ENCODE results near the gene TBL1X.

The TBL1X gene

DNA sequence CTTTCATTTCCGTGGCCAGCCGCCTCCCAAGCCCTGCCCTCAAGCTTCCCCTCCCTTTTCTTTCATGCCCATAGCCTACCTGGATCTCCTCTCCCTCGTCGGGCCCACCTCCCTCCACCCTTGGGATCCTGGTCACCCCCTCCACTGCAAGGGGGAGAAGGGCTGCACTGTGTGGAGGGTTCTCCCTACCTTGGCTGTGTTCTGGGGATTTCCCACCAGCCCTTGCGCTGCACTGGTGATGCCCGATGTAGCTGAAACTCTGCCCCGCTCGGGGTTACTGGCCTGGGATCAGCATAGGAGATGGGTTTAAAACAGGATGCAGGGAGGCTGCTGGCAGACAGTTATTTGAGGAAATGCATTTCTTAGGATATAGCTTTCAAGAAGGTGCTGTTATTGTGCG is 128.9 kb downstream of the TBL1X start:
- no peak for DNase-seq

DNA sequence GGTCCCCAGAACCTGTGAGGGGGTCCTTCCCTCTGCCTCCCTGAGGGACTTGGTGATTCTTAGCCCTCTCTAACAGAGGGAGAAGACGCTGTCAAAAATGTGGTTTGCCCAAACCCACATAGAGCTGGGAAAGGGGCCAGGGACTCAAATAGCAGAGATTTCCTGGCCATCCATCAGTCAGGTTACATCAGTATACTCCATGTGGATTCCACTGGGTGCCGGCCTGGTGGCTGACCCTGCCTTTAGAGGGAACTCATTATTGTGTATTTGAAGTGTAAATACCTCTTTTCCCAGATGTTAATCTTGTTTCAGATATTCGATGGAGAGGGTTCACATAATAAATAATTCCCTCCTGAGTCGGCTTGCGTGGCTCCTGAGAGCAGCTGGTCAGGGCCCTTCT is 130.3 kb downstream of the TBL1X start:
- DNase-seq = no peak

DNA sequence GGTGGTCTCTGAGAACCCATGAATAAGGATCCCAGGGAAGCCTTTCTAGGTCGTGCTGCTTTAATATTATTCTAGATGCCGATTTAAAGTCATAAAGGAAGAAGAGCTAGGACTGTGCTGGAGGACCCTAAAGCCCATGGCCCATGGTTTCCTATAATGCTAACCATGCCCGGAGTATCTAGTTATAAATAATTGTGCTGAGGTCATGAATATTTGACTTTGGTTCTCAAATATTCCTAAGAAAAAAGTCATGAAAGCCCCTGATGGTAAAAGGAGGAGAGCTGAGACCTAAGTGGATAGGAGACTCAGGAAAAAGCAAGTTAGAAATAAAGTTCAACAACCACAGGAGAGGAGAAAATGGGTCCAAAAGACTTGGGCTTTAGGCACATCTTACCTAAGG is 132.0 kb downstream of the TBL1X start:
- no peak for DNase-seq

DNA sequence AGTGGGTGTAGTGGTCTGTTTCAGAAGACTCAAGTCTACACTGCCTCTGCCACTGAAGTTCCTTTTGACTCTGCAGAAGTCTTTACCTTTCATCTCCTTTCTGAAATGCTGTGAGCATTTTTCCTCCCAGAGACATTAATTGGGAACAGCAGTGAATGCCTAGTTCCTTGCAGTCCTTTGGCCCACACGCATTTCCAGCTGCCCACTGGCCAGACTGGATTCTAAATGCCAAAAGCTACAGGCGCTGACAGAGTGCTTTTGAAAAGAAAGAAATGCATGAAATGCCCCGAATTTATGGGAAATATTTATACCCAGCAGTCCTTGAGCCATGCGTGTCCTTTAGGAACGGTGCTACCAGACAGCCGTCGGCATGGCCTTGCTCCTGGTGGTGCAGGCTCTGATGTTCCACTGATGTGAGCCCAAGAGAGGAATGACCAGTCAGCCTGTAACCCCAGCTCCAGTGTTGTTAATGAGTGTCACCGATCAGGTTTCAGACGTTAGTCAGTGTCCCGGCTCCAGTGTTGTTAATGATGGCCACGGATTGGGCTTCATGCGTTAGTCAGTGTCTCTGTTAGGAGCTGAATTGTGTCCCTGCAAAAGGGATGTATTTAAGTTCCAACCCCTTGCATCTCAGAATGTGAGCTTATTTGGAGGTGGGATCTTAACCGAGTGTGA is 132.6 kb downstream of the TBL1X start:
- no peak for DNase-seq

DNA sequence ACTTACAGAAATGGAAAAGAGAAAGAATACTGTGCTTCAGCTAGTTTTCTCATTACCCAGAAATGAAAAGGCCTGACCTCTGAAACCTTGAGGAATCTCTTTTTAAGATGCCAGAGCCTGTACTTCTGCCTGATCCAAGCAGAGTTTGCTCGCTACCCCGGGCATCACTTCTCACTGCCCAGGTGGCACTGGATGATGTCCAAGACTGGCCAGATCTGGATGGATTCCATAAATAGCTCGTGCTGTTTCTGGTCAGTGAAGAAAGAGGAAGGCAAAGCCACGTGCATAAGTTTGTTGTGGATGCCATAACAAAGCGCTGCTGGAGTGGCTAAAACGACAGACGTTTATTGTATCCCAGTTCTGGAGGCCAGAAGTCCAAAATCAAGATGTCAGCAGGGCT is 133.5 kb downstream of the TBL1X start:
- DNase-seq = no peak

DNA sequence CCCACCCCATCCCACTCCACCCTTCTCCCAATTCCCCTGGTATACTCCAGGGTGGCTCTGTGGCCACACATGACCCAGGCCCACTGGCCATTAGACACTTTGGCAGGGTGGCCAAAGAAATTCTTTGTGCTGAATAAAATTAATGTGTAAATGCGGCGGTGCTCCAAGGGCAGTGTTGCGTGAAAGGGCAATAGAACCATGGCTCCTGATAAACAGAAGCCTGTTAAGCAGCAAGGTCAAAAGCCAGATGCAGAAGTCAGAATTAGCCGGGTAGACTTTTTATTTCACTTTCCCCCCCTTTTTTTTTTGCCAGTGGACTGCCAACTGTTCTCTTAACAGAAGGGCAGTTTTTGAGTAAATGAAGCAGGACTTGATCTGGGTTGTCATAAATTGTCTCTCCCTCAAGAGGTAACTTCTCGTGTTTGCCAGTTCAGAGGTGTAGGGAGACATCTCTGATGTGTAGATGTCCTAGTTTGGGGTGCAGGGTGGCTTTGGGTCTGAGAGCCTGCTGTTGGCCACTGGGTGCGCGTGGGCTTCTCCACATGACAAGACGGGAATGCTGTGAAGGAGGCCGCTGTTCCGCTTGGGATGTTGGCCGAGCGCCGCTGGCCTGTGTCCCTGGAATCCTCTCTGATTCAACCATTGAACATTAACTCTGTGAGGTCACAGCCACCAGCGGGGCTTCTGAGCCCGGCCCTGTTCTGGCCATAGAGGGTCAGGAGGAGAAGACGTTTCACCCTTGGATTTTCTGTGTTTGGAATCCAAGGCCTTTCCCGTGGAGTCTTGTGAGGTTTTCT is 139.5 kb downstream of the TBL1X start:
- no peak for DNase-seq

DNA sequence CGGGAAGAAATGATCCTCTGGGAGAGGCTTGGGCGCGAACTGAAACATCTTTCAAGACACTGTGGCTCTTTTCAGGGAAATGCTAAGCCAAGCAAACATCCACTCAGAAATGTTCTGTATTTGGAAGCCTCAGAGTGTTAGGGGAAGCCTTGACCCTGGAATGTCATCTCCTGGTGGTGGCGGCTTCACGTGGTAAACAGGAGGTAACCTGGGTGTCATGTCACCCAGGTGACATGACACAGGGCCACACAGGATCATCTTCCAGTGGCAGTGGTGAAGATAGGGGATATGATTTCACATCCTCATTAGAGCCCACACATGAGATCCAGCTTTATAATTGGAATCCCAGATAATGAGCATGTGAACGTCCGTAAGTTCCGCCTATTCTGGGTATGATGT is 140.0 kb downstream of the TBL1X start:
- DNase-seq = no peak

DNA sequence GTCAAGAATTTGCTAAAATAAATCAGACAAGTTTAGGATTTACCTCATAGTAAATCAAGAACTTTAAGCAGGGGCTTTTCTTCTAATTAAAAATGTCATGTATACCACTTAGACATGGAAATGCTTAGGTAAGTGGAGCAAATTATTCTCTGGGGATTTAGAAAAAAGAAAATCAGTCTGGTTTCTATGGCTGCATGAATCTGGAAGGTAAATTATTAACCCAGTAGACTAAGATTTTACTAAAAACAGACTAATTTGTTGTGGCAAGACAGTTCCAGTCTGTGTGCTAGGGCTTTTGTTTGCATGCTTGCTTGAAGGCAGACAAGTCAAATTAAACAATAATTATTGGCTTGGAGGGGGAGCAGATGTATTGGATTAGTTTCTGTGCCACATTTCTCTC is 140.6 kb downstream of the TBL1X start:
- no peak for DNase-seq

DNA sequence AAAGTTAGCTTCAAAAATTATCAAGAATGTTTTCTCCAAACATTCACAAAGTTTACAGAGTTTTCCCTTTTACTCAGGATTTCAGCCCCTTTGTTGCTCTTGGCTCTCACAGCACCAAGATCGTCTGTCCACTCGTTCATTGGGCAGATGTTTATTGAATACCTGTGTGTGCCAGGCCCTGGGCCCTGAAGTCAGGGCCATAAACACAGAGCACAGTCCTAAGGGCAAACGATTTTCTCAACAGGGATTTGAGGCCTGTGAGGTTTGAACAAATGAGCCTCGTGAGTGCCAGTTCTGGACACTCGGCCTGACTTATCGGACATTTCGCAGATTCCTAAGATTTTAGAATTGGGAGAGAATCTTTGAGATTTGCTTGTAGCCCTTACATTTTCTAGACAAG is 142.1 kb downstream of the TBL1X start:
- DNase-seq = no peak

DNA sequence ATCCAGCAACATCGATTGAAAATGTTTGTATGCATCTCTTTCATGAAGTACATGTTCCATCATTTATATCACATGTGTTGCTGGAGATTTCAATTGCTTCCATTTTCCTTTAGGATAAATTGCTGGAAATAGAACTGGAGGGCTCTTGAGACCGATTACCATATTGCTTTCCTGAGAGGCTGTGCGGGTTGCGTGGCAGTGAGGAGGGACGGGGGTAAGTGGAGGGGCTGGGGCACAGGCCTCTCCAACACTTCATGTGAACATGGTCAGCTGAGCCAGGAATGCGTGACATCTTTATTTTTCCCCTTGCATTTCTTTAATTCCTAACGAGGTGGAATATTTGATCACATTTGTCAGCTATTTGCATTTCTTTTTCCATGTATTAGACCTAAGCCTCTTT is 144.6 kb downstream of the TBL1X start:
- no peak for DNase-seq

DNA sequence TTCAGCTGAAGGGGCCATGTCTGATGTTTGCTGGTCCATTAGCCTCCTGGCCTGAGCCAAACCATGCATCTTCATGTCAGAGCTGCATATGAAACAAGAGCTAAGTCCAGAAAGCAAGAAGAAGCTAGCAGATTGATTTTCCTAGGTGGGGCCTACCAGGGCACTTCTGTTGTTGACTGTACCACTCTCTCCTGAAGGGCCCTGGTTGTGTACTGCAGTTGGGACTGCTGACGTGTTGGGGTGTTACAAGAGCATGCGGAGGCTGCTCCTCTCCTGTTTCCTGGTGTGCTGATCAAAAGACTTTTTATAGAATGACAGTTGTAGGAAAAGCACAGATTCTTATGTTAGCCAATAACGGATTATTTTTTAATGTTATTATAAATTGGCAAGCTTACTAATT is 145.1 kb downstream of the TBL1X start:
- DNase-seq = no peak

DNA sequence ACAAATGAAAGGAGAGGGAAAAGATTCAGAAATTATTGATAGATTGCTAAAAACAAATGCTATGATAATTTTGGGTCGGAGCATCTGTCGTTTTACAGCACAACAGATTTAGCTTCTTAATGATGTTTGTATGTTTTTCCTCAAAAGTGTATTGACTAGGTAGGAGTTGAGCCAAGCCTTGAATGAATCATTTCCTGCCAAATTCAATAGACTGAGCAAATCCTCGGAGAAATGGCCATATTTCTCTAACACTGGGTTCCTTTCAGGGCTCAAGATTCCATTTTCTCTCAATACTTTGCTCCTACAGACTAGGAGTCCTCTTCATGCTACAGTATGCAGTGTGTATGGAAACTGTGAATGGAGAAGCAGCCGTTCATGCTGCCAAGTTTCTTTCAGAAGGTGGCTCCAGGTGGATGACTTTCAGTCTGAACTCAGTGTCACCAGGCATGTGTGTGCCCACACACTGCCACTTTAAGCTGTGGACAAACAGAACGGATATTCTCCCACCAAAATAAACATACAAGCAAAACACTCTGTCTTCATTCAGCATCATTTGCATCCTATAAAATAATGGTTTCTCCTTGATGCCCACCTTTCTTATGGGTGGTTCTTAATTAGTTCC is 146.0 kb downstream of the TBL1X start:
- no peak for DNase-seq

DNA sequence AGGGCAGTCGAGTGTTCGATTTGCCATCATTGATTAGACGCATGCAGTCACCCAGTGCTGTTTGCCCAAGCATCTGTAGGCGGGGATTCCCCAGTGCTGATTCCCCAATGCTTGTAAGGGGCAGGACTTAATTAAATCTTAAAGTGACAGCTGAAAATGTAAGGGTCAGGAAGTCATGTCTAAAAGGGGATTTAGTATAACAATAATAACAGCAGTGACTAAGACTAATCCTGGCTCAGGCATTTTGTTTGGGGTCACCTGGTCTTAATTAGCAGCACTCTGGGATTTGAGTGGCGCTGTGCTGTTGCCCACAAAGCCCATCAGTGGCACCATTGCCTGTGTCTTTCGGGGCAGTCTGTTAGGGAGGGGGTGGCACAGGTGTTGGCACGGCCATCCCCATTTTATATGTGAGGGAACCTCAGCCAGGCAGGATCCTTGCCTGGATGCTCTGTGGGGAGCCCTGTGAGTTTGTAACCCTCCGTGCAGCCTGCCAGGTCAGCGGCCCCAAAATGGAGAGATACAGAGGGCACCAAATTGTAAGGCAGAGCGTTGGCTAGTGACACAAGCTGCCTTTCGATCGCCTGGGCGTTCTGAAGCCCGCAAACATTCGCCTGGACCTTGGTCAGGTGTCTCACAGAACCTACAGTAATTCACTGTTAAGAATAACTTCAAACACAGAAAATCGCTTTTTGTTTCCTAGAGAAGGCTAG is 146.7 kb downstream of the TBL1X start:
- DNase-seq = no peak

DNA sequence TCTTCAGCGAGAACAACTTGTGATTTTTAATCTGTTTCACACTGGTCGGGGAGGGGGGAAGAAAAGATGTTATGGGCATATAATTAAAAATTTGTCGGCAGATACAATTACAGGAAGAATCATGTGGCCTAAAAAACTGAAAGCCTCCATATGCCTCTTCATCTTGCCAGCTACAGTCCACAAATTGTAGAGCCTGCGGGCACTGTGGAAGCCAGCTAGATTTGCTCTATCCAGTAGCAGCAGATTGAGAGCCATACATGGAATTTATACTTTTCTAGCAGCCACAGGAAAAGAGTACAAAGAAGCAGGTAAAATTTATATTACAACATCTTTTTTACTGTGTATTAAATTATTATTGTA is 147.3 kb downstream of the TBL1X start:
- DNase-seq = no peak

DNA sequence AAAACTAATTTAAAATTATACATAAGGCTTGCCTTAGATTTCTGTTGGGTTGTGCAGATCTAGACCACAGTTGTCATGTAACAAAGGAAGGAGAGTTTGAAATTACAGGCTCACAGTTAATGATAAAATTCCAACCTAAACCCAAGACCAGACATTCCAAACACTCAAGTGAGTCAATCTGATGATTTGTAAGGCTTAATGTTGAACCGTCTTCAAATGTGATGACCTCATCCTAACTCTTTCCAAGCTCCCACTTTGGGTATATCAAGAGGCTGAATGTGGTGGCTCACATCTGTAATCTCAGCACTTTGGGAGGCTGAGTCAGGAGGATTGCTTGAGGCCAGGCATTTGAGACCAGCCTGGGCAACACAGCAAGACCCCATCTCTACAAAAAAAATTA is 149.2 kb downstream of the TBL1X start:
- DNase-seq = no peak

DNA sequence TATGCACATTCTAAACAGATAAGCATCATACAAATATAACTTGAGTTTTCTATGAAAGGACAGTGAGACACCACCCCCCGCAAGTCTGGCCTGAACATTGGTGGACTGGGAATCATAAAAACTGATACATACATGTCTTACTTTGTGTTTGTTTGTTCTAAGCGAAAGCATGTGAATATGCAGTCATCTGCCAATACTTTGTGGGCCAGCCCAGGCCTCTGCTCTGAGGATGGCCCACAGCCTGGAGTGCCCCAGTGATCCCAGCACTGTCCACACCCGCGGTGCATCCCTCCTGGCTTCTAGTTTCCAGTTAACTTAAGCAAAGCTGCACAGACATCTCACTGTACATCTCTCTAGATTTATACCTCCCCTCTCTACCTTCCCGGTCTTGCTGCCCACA is 154.3 kb downstream of the TBL1X start:
- DNase-seq = no peak

DNA sequence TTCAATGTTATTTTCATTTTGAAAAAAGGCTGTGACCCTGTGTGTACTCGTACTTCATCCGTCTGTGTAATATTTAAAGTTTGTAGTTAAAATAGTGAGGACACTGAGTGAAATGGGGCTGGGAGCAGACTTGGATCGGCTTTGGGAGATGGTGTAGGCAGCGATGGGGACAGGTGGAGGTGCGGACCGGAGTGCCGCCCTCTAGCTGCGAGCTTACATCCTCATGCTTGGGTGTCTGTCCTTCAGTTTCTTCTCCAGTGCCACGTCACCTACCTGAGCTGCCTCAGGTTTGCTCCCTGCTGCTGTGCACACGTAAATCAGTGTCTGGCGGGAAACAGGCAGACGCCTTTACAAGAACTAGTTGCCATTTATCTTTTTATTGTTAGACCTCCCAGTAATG is 154.7 kb downstream of the TBL1X start:
- DNase-seq = no peak

DNA sequence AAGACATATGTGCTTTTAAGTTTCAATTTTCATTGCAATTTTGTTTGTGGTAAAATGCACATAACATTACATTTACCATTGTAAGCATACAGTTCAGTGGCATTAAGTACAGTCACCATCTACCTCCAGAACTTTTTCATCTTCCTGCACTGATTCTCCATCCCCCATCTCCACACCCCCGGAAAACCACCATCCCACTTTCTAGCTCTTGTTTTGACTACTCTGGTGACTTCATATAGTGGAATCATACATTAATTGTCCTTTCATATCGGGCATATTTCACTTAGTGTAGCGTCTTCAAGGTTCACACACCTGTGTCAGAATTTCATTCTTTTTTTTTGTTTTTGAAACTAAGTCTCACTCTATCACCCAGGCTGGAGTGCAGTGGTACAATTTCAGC is 157.3 kb downstream of the TBL1X start:
- DNase-seq = no peak

DNA sequence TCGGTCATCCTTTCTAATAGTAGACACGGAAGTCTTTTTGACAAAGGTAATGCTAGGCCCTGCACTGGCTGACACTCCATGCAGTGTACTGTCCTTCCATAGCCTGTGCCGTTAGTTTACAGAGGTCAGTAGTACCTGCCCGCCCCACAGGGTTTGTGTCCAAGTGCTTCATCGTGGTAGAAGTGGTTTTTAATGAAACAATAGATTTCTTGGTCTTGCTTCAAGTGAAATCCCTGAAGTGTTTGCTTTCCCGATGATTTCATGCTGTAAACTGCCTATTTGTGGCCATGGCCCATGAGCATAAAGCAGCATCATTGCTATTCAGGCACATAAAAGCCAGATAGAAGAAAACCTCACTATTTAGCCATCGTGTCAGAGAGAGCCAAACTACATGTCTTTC is 161.5 kb downstream of the TBL1X start:
- no peak for DNase-seq

DNA sequence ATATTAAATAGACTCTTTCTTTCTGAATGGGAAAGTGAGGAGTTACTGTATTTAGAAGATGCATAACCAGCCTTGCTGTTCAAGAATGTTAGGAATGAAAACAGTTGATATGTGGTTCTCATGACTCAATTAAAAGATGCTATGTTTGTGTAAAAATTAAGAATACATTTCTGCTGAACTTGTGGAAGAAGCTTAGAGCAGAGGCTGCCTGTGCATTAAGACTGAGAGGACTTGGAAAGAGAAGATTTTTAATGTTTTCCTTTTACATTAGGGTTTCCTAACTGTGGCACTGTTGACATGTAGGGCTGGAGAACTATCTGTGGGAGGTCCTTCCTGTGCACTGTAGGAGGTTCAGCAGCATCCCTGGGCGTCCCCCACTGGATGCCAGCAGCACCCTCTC is 163.1 kb downstream of the TBL1X start:
- DNase-seq = no peak

DNA sequence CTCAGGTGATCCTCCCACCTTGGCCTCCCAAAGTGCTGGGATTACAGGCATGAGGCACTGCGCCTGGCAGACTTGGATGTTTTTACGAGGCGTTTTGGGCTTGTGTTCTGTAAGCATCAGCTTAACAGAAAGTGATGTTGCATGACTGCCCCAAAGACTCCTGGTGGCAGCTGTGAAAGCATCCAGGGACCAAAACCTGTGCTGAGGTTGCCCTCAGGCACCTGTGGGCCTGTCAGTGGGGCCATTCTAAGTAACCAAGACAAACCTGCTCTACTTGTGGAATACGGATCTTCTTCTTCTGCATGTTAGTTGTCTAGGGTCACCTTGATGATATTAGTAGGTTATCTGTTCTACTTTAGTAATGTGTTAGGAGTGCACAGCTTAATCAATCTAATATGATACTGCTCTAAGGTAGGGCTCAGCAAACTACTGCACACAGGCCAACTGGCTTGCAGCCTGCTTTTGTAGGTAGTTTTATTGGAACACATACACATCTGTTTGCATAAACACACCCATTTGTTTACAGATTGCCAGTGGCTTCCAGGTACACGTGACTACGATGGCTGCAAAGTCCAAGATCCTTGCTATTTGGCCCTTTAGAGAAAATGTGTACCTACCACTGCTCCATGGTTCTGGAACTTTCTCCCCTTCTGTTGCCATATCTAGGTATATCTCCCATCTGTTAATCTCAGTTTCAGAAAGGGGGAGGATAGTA is 164.1 kb downstream of the TBL1X start:
- no peak for DNase-seq

DNA sequence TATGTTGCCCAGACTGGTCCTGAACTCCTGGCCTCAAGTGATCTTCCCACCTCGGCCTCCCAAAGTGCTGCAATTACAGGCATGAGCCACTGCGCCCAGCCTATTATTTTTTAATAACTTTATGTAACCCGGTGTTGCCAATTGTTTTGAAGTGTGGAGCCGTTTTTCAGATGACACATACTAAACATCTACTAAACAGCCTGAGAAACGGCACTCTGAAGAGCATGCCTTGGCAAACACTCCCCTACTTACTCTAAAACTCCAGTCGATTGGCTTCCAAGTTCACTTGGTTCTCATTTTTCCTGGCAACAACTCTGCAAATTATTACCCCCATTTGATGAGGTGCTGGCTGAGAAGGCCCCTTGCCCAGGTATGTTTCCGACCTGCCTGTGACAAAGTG is 169.7 kb downstream of the TBL1X start:
- no peak for DNase-seq

DNA sequence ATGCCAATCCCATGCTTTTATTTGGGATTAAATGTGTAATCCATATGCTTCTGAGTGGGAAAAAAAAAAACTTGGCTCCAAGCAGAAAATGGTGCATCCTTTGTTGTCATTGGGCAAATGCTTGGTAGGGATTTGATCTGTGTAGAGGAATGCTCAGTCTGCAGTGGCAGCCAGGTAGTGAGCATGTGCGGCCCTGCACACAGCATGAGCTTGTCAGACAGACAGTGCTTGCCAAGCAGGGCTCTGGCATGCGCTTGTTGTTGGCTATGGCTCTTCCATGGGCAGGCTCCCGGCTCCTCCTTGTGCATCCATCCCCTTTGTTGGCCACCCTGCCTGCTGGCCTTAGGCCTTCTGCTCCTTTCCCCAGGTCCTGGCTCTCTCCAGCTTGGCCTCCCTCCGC is 170.5 kb downstream of the TBL1X start:
- DNase-seq = no peak

Data from stimulated activated CD8-positive, alpha-beta memory T cell treated with anti-CD3 and anti-CD28 coated beads, Interleukin-4, amount 100 ng/mL, for 48 hours (primary cell).